ENCODE data around the gene DEFB125.

- no peak for TF ChIP-seq CTCF (IDR thresholded peaks at IDR 0.05)
- TF ChIP-seq POLR2A (IDR thresholded peaks at IDR 0.05): no peak
Measured at GRCh38 chr20:64026-64603, 23.4 kb upstream of the DEFB125 start.
